ENCODE data around the gene AXIN1.

- no peak for TF ChIP-seq CTCF (IDR thresholded peaks at IDR 0.05; ENCODE audit: control extremely low read depth in 1 of 3, insufficient read depth in 1 of 3, low read depth in 1 of 3, low read length in 3 of 3)
- no peak for TF ChIP-seq KDM5A (IDR thresholded peaks at IDR 0.05; ENCODE audit: low read length)
- no peak for TF ChIP-seq EZH2 (IDR thresholded peaks at IDR 0.05; ENCODE audit: low read depth, low read length, severe bottlenecking)
- no peak for TF ChIP-seq PHF8 (conservative IDR thresholded peaks at IDR 0.05; ENCODE audit: low read depth, low read length)
- no peak for TF ChIP-seq TAF1 (IDR thresholded peaks at IDR 0.05; ENCODE audit: low read depth, low read length)
- TF ChIP-seq YY1 (IDR thresholded peaks at IDR 0.05; ENCODE audit: low read depth, low read length): no peak
- no peak for TF ChIP-seq RAD21 (IDR thresholded peaks at IDR 0.05 in 1 of 2, conservative IDR thresholded peaks at IDR 0.05 in 1 of 2; ENCODE audit: low read depth in 2 of 2, low read length in 2 of 2)
- no peak for TF ChIP-seq ZNF274 (IDR thresholded peaks at IDR 0.05; ENCODE audit: borderline replicate concordance, extremely low read depth, low read length)
- TF ChIP-seq TBP (IDR thresholded peaks at IDR 0.05; ENCODE audit: low read depth, low read length): no peak
- TF ChIP-seq ATF2 (IDR thresholded peaks at IDR 0.05; ENCODE audit: low read length): no peak
- TF ChIP-seq MAFK (IDR thresholded peaks at IDR 0.05; ENCODE audit: low read depth, low read length): no peak
- TF ChIP-seq SAP30 (IDR thresholded peaks at IDR 0.05; ENCODE audit: insufficient read depth, insufficient replicate concordance, low read length): no peak
Measured at GRCh38 chr16:279531-279930, 73.0 kb downstream of the AXIN1 start.
